SK-N-SH (cell line): ENCODE data around the gene KLF12.

Experiments used
- EP300 ChIP-seq, 2 experiments: IDR thresholded peaks; 2 replicates each; pipeline versions ENCODE4 v1.4.0 to v1.6.1; 2012; ENCODE audit warnings: borderline replicate concordance in 1 of 2, low read depth in 1 of 2, low read length in 1 of 2
- EZH2phosphoT487 ChIP-seq: fragments of 200-600 bp; sonication (generic); IDR thresholded peaks from 2 replicates; pipeline ENCODE4 v1.6.1; 2017; ENCODE audit warnings: low read depth, mixed run types, mild to moderate bottlenecking, antibody characterized with exemption, moderate library complexity, borderline replicate concordance
- POLR2AphosphoS5 ChIP-seq: IDR thresholded peaks from 2 replicates; pipeline ENCODE4 v1.6.1; 2012; ENCODE audit warnings: low read depth, low read length
- RAD21 ChIP-seq: IDR thresholded peaks from 2 replicates; pipeline ENCODE4 v1.6.1; 2012; ENCODE audit warnings: mild to moderate bottlenecking, low read length
- RFX5 ChIP-seq: IDR thresholded peaks from 2 replicates; pipeline ENCODE4 v1.6.1; 2012; ENCODE audit warnings: mild to moderate bottlenecking, improper control_type of control experiment, low read length
- RXRA ChIP-seq: IDR thresholded peaks from 2 replicates; pipeline ENCODE4 v1.4.0; 2012; ENCODE audit warnings: low read depth, mild to moderate bottlenecking, borderline replicate concordance
- SMC3 ChIP-seq: IDR thresholded peaks from 2 replicates; pipeline ENCODE4 v1.6.1; 2012; ENCODE audit warnings: low read depth, low read length, improper control_type of control experiment
- TEAD4 ChIP-seq: IDR thresholded peaks from 2 replicates; pipeline ENCODE4 v1.4.0; 2012; ENCODE audit warnings: mild to moderate bottlenecking, borderline replicate concordance; ENCODE audit not compliant: insufficient read depth
- TF ChIP-seq, protein P1 (sequence below): fragments of 200-600 bp; sonication (generic); IDR thresholded peaks from 2 replicates; pipeline ENCODE4 v1.6.1; 2017; ENCODE audit warnings: antibody characterized with exemption, mild to moderate bottlenecking, moderate library complexity

- TF ChIP-seq, protein P1, sequence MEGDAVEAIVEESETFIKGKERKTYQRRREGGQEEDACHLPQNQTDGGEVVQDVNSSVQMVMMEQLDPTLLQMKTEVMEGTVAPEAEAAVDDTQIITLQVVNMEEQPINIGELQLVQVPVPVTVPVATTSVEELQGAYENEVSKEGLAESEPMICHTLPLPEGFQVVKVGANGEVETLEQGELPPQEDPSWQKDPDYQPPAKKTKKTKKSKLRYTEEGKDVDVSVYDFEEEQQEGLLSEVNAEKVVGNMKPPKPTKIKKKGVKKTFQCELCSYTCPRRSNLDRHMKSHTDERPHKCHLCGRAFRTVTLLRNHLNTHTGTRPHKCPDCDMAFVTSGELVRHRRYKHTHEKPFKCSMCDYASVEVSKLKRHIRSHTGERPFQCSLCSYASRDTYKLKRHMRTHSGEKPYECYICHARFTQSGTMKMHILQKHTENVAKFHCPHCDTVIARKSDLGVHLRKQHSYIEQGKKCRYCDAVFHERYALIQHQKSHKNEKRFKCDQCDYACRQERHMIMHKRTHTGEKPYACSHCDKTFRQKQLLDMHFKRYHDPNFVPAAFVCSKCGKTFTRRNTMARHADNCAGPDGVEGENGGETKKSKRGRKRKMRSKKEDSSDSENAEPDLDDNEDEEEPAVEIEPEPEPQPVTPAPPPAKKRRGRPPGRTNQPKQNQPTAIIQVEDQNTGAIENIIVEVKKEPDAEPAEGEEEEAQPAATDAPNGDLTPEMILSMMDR, result no peak
- TF ChIP-seq SMC3, result no peak
- no peak for TF ChIP-seq POLR2AphosphoS5
- no peak for TF ChIP-seq TEAD4
- TF ChIP-seq EZH2phosphoT487, result no peak
- no peak for TF ChIP-seq EP300 (IDR thresholded peaks at IDR 0.05; ENCODE audit: borderline replicate concordance in 1 of 2, low read depth in 1 of 2, low read length in 1 of 2)
- no peak for TF ChIP-seq RAD21
- TF ChIP-seq RFX5, result no peak
- TF ChIP-seq RXRA, result no peak
These were observed 43.2 kb downstream of the KLF12 start for GRCh38 chr13:74090869-74091605.
